Middle frontal gyrus (tissue), 1 donor: ENCODE measurements around the gene IFIT1.
"Not testable (repeated sequence)": the region's sequence is repeated elsewhere in the genome, so short reads cannot be mapped to it uniquely, and the experiment has no call there.

Experiments
- DNase-seq: peaks from one replicate; pipeline ENCODE4 v3.0.0-alpha.2; 2015; ENCODE audit warnings: low spot score; ENCODE audit errors: extremely low spot score

IFIT1 gene

DNA sequence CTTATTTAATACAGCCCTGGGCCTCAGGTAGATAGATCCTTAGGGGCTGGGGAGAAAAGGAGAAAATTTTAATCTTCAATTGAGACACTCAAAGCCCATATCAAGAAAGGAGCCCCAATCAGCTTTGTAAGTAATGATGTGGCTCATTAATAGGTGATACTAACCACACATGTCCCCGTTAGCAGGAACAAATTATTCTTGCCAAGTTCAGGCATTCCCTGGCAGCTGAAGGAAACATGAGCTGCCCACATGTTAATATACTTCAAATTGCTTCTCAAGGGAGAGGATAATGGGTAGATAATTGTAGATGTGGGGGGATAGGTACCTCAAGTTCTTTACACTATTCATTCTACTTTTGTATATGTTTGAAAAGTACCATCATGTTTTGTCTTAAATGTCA lies 36.5 kb downstream of the IFIT1 start:
- DNase-seq, result no peak

GRCh38 chr10:89431977-89432376 lies 39.6 kb downstream of the IFIT1 start:
- DNase-seq, result no peak

DNA sequence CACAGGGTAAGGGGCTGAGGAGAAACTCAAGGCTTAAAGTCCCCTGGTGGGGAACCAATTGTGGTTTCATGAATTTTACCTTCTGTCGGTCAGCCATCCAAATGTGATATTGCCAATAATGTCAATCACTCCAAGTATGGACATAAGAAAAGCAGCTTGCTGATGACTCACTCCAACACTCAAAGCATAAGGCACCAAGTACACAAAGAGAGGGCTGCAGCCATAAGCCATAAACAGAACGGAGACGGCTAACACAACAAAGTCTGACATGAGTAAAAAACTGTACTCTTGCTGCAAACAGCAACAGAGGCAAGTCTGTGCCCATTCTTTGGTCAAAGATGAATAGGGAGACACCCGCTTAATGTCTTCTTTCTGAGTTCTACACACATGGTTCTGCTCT lies 46.1 kb downstream of the IFIT1 start:
- no peak for DNase-seq

GRCh38 chr10:89440226-89441009 lies 48.0 kb downstream of the IFIT1 start:
- no peak for DNase-seq

- no peak for DNase-seq
Measured at GRCh38 chr10:89442289-89442688, 49.9 kb downstream of the IFIT1 start.

GRCh38 chr10:89444819-89445218 lies 52.4 kb downstream of the IFIT1 start:
- DNase-seq, result not testable (repeated sequence)

- DNase-seq, result no peak
Measured at GRCh38 chr10:89450901-89451300, 58.5 kb downstream of the IFIT1 start.

- no peak for DNase-seq
Measured at GRCh38 chr10:89452193-89452592, 59.8 kb downstream of the IFIT1 start.

DNA sequence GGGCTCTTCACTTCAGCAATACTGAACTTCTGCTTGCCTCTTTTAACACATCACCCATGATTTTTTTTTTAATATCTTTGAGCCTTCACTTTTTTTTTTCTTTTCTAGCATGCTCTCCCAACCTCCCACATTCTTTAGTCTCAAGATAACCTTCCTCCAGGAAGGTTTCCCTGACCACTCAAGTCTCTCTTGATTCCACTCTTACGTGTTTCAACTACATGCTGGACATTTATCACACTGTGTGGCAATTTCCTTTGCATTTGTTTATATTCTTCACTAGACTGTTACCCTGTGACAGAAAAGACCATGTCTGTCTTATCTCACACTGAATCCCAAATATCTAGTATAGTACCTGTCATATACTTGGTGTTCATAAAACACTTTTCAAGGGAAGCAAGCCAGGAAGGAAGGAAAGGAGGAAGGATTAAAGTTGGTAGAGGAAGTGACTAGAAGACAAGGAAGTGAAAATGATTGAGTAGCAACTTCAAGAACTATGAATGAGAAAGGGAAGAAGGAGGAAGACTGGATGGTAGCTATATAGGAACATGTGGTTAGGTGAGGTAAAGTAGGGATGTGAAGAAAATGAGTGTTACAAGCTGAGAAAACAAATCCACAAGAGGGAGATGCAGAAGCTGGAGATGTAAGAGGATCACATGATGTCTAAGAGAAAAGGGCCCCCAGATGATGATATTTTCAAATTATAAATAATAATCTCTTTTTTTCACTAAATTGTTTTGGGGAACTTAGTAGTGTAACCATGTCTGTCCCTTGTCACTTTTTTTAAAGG lies 62.3 kb downstream of the IFIT1 start:
- no peak for DNase-seq
